ENCODE data around the gene HSD11B1. TPM values are rescaled to one million over a fixed set of nuclear protein-coding genes. Genes with fewer than 3 reads are reported as not detected.
A peak's percentile ranks its signal among the peaks of the same experiment; 100 is the strongest.

Gene HSD11B1
- total and polyA plus RNA-seq, 2 experiments from 2014 or later = not detected

GRCh38 chr1:209768354-209768774 is 63.7 kb downstream of the HSD11B1 start:
- no peaks in the 10 kb centered on the region for H3K27me3 ChIP-seq
- H3K9me3 ChIP-seq (ENCODE audit: low read depth) = no peaks in the 10 kb centered on the region
- no peaks in the 10 kb centered on the region for H3K36me3 ChIP-seq
- no peak overlapping the region for H3K4me3 ChIP-seq
- H3K27ac ChIP-seq = peak overlapping the region; percentile 91
- H3K4me1 ChIP-seq (ENCODE audit: low read depth) = peaks cover 15% of the 10 kb centered on the region
- no peak for DNase-seq (ENCODE audit: low read depth in 1 of 2, low spot score in 1 of 2)
- no peak for TF ChIP-seq CTCF (IDR thresholded peaks at IDR 0.05; ENCODE audit: low read depth, low read length)

- DNase-seq (ENCODE audit: low read depth in 1 of 2, low spot score in 1 of 2) = peak; percentile 80 to 96
- Histone ChIP-seq H3K27me3 (no peaks in the 10 kb centered on the region), H3K36me3 (no peaks in the 10 kb centered on the region), H3K9me3 (ENCODE audit: low read depth) (no peaks in the 10 kb centered on the region), H3K4me1 (ENCODE audit: low read depth) (peaks cover 15% of the 10 kb centered on the region), H3K4me3 (no peak overlapping the region), H3K27ac (peak overlapping the region; percentile 91)
- no peak for TF ChIP-seq CTCF (IDR thresholded peaks at IDR 0.05; ENCODE audit: low read depth, low read length)
Measured at GRCh38 chr1:209769171-209769904, 64.7 kb downstream of the HSD11B1 start.

- peak overlapping the region; percentile 91 for H3K27ac ChIP-seq
- H3K4me1 ChIP-seq (ENCODE audit: low read depth) = peaks cover 15% of the 10 kb centered on the region
- peak in 1 of 2 donors; percentile 56 for DNase-seq (ENCODE audit: low read depth in 1 of 2, low spot score in 1 of 2)
- TF ChIP-seq CTCF (IDR thresholded peaks at IDR 0.05; ENCODE audit: low read depth, low read length) = no peak
- no peaks in the 10 kb centered on the region for H3K36me3 ChIP-seq
- no peak overlapping the region for H3K4me3 ChIP-seq
- no peaks in the 10 kb centered on the region for H3K27me3 ChIP-seq
- no peaks in the 10 kb centered on the region for H3K9me3 ChIP-seq (ENCODE audit: low read depth)
Measured at GRCh38 chr1:209769971-209770370, 65.3 kb downstream of the HSD11B1 start.

- no peak for TF ChIP-seq CTCF (IDR thresholded peaks at IDR 0.05; ENCODE audit: low read depth, low read length)
Measured at GRCh38 chr1:209770636-209771415, 66.2 kb downstream of the HSD11B1 start.

GRCh38 chr1:209772126-209772525 is 67.5 kb downstream of the HSD11B1 start:
- Histone ChIP-seq H3K4me1 (ENCODE audit: low read depth) (peaks cover 15% of the 10 kb centered on the region), H3K4me3 (no peak overlapping the region)
- TF ChIP-seq CTCF (IDR thresholded peaks at IDR 0.05; ENCODE audit: low read depth, low read length) = no peak

More at GRCh38 chr1:209770636-209771415, 66.2 kb downstream of the HSD11B1 start:
- Histone ChIP-seq H3K4me3 (no peak overlapping the region), H3K36me3 (no peaks in the 10 kb centered on the region), H3K4me1 (ENCODE audit: low read depth) (peaks cover 15% of the 10 kb centered on the region), H3K27ac (no peak overlapping the region), H3K27me3 (no peaks in the 10 kb centered on the region), H3K9me3 (ENCODE audit: low read depth) (no peaks in the 10 kb centered on the region)
- DNase-seq (ENCODE audit: low read depth in 1 of 2, low spot score in 1 of 2) = no peak

More at GRCh38 chr1:209772126-209772525, 67.5 kb downstream of the HSD11B1 start:
- Histone ChIP-seq H3K27me3 (no peaks in the 10 kb centered on the region), H3K27ac (no peak overlapping the region), H3K9me3 (ENCODE audit: low read depth) (no peaks in the 10 kb centered on the region), H3K36me3 (no peaks in the 10 kb centered on the region)
- no peak for DNase-seq (ENCODE audit: low read depth in 1 of 2, low spot score in 1 of 2)
